ENCODE results near the gene NTRK1.

NTRK1 gene
- 0 to 0.55 (median 0.06) reads per million in 18 experiments for total RNA-seq

GRCh38 chr1:156860628-156861423 is at the start of gene NTRK1:
Gene NTRK1 (plus strand): TSS chr1:156860865. CDS start chr1:156860935, 70 bp downstream.
- DNase-seq: no peak

GRCh38 chr1:156811168-156811567 is 49.5 kb upstream of the NTRK1 start:
- DNase-seq: no peak

DNA sequence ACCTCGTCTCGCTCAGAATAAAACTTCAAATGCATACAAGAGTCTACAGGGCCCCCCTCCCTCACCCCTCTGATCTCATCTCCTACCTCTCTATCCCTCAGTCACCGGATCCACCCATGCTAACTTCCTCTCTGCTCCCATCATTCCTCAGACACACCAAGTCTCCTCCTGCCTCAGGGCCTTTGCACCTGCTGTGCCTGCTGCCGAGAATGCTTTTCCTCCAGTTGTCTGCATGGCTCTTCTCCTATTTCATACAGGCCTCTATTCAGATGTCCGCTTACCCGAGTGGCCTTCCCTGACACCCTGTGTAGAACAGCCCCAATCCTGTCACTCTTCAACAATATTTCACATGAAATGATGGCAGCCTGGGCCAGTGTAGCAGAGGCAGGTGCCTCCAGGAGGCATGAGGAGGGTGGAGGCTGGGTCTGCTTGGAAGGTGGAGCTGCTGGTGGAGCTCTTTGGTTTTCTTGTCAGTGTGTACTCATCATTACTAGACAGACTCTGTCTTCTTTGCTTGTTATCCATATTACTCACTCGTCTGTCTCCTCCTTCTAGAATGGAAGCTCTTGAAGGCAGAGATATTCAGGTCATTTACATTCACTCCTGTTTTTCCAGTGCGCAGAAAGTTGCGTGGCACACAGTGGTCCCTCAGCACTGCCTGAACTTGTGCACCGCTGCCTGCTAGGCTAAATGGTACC is 48.2 kb upstream of the NTRK1 start:
- DNase-seq: no peak

DNA sequence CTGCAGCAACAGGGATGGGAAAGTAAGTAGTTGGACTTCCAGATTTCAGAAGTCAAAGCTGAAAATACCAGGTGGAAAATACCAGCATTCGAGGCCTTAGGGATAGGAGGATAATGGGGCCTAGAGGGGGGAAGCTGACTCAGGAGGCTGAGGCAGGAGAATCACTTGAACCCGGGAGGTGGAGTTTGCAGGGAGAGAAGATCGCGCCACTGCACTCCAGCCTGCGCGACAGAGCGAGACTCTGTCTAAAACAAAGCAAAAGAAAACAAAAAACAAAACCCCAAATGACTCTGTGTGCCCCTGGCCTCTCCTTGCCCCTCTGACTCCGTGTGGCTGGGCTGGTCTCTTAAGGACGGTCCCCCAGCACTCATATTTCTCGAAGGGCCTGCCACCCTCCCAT is 47.4 kb upstream of the NTRK1 start:
- DNase-seq: no peak

DNA sequence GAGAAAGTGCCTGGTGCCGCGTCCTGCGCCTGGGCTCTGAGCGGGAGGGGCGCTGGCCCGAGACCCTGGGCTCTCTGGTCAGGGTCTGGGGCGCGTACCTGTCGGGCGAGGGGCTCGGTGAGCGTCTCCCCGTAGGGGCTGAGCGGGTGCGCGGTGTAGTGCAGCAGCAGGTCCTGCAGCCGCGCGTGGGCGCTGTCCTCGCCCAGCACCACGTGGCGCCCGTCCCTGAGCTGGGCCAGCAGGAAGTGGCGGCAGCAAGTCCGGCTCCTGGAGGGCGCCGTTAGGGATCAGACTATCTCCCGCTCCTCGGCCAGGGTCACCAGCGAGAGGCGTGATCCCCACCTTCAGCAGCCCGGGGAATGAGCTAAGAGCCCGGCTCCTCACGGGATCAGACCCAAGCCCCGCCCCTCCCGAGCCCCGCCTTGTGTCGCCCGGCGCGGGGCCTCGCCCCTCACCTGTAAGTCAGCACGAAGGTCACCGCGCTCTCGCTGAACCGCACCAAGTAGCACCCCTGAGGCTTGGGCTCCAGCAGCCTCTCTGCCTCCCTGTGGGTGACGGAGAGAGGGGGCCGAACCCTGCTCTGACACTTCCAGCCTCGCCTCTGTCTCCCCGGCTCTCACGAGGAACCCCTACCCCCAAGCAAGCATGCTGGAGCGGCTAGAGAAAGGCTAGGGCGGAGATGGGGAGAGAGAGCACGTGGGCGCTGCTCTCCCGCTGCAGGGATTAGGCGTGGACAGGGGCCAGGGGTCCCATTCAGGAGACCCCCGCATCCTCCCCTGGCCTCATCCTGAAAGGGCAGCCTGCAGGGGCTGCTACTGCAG is 46.7 kb upstream of the NTRK1 start:
- DNase-seq: peak; percentile 47 to 79

DNA sequence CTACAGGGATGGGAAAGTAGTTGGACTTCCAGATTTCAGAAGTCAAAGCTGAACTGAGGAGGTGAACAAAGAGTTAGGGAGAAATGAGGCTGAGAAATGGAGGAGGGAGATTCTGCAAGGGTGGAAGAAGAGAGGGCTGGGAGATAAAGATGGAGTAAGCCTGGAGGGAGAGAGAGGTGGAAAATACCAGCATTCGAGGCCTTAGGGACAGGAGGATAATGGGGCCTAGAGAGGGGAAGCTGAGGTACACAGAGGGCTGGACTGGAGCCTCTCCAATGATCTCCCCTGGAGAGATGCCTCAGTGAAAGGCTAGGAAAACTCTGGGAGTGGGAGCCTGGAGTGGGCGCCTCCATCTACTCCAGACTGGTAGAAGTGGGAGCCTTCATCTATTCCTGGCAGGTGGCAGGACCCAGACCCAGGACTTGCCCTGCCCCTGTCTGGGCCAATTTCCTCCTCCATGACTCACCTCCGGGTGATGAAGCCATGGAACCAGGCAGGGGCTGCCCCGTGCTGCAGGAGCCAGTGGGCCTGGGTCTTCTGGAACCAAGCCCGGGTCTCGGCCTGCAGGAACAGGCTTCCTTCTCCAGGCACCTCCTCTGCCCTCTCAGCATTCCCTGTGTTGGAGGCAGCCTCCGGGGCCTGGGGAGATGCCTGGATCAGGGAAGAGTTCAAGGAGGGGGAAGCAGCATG is 45.9 kb upstream of the NTRK1 start:
- DNase-seq: no peak

- DNase-seq: no peak
Observed at GRCh38 chr1:156815307-156815826, 45.3 kb upstream of the NTRK1 start.

- DNase-seq: no peak
Observed at GRCh38 chr1:156815961-156816422, 44.7 kb upstream of the NTRK1 start.

DNA sequence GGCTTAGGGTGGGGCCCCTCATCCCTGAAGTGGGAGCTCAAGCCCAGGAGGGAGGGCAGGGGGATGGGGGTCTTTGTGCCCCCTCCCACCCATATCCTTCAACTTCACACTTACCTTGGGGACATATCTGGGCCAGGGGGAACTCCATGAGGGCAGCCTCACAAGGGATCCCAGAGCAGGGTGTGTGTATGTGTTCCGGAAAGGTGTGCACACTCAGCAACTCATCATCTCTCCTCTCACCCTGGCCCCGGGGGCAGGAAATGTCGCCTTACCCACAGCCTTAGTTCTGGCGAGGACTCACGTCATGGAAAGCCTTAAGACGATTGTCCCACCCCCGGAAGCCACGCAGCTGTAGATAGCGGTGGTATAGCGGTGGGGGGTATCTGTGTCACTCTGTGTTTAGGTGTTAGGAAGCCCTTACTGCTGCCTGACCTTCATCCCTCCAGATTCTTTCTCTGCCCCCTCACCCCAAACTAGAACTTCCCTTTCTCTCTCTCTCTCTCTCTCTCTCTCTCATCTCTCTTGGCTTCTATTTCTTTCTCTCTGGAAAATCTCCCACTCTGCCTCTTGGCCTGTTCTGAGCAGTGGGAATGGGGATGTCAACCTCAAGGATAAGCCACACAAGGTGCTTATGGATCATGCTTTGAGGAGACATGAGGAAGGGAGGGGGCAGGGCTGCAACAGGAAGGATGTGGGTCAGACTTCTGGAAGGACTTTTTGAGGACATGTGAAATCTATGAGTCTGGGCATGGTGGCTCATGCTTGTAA is 43.9 kb upstream of the NTRK1 start, which contains the start of gene SH2D2A:
Gene SH2D2A, minus strand, starts transcription at position 288 of the 768 bp plus-strand sequence. Its CDS starts 140 bp downstream, at position 148.
- DNase-seq: peak in 1 of 2 donors; percentile 12

GRCh38 chr1:156821801-156822200 is 38.9 kb upstream of the NTRK1 start:
- DNase-seq: no peak

DNA sequence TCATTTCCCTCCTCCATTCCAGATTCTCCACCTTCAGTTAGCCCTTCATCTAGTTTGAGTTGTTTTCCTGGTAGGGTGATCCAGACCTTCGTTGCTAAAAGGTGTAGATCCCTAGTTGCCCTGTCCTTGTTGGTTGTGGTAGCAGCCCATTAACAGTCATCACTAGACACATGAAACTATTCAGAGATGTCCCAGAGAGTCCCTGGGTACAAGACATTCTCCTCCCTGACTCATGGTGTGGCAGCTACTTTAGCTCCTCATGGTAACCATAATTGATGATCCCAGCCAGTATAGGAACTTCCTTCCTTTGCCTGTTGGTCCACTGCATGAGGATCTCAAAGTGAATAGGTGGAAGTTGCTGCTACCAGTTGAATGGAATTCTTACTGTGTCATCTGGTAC is 38.0 kb upstream of the NTRK1 start:
- no peak for DNase-seq

DNA sequence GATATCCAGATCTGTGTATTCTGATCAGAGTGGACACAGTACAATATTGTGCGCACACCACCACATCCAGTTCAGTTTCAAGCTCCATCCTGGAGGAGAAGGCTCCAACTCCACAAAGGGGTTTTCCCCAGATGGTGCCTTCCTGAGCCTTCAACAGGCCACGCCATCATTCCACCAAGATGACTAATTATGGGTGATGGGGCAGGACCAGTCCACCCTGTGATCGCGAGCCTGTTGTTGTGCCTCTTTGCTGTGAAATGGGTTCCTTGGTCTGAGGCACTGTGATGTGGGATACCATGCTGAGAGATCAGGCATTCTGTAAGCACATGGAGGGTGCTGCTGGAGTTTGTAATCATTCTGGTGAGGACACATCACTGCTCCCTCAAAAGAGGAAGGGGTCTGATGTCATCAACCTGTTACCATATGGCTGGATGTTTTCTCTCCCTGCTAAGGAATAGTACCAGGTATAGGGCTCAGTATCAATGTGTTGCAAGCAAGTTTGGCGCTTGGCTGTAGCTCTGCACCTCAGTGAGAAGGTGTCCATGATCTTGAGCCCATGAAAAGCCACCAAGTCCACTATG is 37.4 kb upstream of the NTRK1 start:
- no peak for DNase-seq

DNA sequence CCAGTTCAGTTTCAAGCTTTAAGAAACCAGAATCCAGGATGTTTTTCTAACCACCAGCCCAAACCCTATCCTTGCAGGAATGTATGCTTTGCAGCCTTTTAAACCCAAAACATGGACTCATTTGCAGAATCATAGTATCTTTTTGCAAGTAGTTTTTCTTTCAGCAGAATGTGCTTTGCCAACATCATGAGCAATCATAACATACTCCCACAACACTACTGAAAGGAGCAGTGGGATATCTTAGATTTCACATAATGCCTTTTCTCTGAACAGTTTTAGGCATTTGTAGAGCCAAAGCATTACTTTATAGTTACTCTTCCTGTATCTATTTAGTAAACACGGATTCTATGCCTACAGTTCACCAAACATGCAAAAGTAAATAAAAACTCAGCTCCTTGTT is 34.0 kb upstream of the NTRK1 start:
- DNase-seq: no peak

DNA sequence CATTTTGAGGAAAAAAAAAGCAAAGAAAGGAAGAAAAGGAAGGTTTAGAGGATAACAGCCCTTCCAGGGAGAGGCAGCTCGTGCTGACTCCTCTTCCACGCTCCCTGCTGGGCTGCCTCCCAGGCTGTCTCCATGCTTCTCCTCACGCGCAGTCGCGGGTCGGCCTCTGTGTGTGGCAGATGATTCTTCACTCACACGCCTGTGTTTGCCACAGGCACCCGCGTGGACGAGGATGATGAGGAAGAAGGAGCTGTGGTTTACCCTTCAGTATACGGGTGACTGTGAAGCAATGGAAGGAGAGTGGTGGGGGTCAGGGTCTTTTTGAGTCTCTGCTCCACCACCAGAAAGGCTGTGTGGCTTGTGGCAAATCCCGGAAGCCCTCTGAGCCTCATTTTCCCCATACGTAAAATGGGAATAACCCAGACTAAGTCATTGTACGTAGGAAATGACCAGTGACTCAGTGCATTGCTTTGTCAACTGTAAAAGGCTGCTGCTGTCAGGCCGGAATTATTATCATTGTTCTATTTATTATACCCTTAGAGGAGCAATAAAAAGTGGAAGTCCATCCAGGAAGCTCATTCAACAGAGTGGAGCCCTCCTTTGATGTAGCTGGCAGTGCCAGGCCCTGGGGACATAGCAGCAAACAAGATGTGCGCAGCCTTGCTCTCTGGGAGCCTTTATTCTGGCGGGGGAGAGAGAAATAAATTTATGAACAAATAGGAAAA is 32.1 kb upstream of the NTRK1 start:
- no peak for DNase-seq

DNA sequence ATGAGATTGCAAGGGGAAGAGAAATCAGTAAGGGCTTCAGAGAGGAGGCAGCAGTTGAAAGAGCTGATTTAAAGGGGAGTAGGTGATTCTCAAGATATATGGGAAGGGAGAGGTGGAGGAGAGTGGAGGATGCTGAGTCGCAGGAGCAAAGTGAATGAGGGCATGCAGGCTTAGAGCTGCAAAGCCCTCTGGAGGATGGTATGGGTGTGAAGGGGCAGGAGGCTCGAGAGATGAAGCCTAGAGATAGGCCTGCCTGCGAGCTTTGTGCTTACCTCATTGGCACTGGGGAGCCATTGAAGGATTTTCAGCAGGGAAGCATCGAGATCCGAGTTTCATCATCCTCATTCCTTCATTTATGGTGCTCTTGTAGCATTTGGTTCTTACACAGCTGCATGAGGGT is 28.2 kb upstream of the NTRK1 start:
- DNase-seq: no peak

DNA sequence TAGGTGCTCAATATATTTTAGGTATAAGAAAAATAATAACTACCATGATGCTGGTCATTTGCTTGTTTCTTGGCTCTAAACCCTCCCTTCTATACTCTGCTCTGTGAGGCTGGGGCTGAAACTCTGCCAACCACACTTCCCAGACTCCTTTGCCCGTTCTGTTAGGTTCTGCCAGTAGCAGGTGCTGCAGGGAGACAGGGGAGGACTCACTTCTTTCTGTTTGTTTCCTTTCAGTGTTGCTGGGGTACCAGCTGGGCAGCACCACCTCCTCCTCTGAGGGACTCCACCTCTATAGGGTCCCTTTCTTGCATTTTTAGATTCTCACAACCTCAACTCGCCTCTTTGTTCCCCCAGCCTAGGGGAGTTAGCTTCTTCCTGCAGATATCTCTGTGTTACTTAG is 27.1 kb upstream of the NTRK1 start:
- DNase-seq: no peak

DNA sequence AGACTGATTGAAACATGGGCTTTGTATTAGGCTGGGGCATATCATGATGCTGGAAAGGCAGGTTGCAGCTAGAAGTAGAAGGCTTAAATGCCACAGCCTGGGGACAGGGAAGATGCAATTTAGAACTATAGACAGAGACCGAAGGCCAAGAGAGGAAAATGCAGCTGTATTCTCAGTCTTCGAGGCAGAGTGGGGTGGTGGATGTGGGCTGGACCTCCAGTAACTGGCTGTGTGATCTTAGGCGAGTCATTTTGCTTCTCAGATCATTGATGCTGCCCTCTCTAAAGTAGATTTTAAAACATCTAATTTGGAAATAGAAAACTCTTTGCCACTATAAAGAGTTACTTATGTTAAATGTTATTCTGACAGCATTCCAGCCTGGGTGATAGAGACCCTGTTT is 26.3 kb upstream of the NTRK1 start:
- no peak for DNase-seq

DNA sequence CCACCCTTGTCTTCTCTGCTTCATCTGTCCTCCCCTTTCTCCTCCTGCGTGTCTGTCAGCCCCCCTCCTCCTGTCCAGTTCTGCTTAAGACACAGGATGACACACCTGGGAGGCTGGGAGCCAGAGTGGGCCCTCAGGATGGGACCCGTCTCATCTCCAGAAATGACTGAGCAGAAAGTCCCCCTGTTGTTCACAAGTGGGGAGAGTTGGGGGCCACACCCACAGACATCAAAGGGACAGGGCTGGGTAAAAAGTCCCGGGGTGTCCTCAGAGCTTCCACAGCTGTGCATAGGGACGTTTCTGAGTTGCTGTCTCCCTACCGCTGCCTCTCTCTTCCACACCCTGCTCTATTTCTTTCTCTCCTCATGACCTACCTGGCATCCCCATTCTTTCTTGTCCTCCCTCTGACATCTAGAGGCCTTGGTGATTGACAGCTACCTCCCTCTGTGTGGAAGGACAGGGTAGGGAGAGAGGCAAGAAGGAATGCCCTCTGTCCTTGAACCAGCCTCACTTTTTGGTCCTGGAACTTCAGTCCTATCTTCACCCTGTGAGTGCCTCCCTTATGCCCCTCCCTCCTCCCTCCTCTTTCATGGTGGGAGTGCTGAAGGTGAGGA is 24.5 kb upstream of the NTRK1 start:
- DNase-seq: no peak

GRCh38 chr1:156836892-156837291 is 23.8 kb upstream of the NTRK1 start:
- no peak for DNase-seq

- peak; percentile 12 to 32 for DNase-seq
Observed at GRCh38 chr1:156838972-156839371, 21.7 kb upstream of the NTRK1 start.

Measured in inflammatory macrophage (primary cell).